ENCODE measurements around the gene GABBR2.

Gene GABBR2

GRCh38 chr9:98708933-98709911, at the start of gene GABBR2:
Gene GABBR2, minus strand, starts transcription at chr9:98708935. Its CDS starts 198 bp downstream, at chr9:98708737.
- DNase-seq (ENCODE audit: low read depth in 3 of 3) = no peak

DNA sequence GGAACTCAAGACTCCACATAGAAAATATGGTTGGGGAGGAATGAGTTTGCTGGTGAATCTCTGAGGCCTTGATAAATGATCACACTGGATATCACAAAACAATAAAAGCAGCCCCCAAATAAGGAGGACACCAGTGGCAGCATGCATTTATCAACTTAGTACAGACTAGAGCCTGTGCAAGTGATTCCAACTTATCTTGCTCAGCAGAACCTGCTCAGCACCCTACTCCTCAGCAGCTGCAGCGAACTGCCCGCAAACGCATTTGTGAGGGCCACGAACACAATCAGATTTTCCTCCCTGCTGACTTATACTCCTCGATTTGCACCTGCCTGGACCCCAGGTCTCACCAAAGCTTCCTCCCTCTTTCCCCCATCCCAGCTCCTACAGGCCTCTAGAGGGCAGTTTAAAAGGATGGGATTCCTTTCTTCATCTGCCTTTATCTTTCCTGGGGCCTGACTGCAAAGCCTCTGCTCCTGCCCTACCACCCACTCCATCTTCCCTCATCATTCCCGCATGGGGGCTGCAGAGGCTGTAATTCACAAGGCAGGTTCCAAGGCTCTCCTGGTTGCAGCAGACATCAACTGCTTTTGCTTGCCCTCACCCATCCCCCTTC, 46.4 kb upstream of the GABBR2 start:
- DNase-seq (ENCODE audit: low read depth in 3 of 3) = no peak

GRCh38 chr9:98751210-98751609, 42.5 kb upstream of the GABBR2 start:
- DNase-seq (ENCODE audit: low read depth in 3 of 3) = no peak

- DNase-seq (ENCODE audit: low read depth in 3 of 3) = no peak
Measured at GRCh38 chr9:98750364-98751060, 41.8 kb upstream of the GABBR2 start.

DNA sequence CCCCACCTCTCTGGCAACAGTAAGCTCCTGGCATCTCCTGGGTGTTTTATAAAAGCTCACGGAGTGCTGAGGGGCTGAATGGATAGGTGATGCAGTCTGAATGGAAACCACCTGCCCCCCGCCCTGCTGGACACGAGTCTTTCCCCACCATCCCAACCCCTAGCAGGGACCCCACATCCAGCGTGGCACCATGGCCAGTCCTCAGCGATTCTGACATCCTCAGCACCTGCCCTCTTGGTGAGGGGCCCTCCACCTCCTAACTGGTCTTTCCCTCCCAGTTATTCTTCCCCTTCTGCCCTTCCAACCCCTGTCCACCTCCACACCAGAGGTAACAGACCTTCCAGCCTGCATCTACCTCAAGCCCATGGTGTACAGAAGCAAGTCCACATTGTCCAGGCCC, 38.7 kb upstream of the GABBR2 start:
- no peak for DNase-seq (ENCODE audit: low read depth in 3 of 3)

- no peak for DNase-seq (ENCODE audit: low read depth in 3 of 3)
Measured at GRCh38 chr9:98745470-98745869, 36.7 kb upstream of the GABBR2 start.

- DNase-seq (ENCODE audit: low read depth in 3 of 3) = no peak
Measured at GRCh38 chr9:98743818-98744611, 35.3 kb upstream of the GABBR2 start.

DNA sequence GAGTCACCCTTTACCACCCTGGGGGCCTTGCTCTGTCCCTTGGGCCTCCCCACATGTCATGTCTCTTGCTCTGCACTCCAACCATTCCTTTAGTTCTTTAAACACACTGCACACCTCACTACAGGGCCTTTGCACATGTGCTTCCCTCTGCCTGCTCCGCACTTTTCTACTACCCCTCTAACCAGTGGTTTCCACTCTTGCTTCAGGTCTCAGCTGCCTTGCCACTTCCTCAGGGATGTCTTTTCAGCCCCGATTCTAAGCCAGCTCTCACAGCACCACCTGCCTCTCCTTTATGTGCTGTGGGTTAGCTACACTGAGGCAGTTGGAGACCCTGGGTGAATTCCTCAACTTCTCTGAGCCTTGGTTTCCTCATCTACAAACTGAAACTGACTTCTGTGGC, 34.6 kb upstream of the GABBR2 start:
- DNase-seq (ENCODE audit: low read depth in 3 of 3) = no peak

DNA sequence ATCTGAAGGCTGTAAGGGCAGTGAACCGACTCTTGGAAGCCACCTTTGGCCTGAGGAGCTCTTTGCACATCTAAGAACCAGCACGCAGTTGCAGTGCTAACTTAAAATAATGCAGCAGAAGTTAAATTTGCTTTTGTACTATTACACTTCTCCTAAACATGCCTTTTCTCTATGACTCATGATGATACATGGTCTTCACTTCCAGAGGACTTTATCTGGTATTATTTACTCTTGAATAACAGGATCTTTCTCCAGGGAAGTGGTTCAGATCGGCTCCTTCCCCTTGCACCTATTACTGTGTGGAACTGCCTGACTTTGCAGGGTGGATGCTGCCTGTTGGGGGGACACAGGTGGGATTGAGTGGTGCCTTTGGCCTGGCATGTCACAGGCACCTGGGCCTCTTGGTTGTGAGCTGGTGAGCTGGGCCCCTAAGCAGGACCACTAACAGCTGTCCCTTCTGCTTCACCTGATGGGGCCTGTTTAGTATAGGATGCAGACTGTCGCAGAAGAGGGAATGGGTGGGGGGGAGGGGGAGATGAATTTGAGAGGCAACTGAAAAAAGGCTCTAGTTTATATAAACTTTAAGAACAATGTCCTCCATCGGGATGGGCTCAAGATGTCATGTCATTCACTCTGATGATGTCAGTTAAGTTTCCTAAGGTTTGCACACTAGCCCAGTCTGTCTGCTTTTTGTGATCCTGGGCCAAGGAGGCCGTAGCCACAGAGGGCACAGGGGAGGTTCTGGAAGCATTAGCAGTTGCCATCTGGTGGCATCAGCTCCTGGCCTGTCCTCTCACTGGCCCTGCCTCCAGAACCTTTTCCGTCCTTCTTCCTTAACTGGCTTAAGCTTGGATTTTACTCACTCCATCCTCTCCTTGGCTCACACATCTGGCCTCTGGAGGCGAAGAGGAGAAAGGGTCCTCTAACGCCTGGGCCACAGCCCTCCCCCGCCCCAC, 33.9 kb upstream of the GABBR2 start:
- no peak for DNase-seq (ENCODE audit: low read depth in 3 of 3)

GRCh38 chr9:98740226-98740881, 31.6 kb upstream of the GABBR2 start:
- DNase-seq (ENCODE audit: low read depth in 3 of 3) = no peak

DNA sequence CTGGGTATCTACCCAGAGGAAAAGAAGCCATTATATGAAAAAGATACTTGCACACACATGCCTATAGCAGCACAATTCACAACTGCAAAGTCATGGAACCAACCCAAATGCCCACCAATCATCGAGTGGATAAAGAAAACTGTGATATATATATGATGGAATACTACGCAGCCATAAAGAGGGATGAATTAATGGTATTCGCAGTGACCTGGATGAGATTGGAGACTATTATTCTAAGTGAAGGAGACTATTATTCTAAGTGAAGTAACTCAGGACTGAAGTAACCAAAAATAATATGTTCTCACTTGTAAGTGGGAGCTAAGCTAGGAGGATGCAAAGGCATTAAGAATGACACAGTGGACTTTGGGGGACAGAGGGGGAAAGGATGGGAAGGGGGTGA, 30.0 kb upstream of the GABBR2 start:
- DNase-seq (ENCODE audit: low read depth in 3 of 3) = no peak

- DNase-seq (ENCODE audit: low read depth in 3 of 3) = no peak
Measured at GRCh38 chr9:98736226-98736625, 27.5 kb upstream of the GABBR2 start.

GRCh38 chr9:98732801-98733200, 24.1 kb upstream of the GABBR2 start:
- no peak for DNase-seq (ENCODE audit: low read depth in 3 of 3)

DNA sequence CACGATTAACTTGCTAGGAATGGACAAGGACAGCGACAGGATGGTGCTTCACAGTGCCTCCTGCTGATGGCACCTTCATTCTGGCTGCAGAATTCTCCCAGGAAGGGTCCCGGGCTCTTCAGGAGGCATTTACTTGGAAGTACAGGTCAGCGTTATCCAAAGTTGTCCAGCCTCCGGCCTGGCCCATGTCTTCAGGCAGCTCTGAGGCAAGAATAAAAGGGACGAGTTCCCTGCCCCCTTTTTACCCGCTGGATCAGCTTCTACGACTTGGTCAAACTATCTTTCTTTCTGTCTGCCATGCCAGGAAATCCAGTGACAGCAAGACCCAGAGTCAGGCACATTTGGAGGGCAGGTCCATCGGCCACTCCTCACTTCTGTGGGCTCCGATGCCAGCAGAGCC, 23.4 kb upstream of the GABBR2 start:
- no peak for DNase-seq (ENCODE audit: low read depth in 3 of 3)

- DNase-seq (ENCODE audit: low read depth in 3 of 3) = no peak
Measured at GRCh38 chr9:98730871-98731270, 22.1 kb upstream of the GABBR2 start.

- DNase-seq (ENCODE audit: low read depth in 3 of 3) = no peak
Measured at GRCh38 chr9:98728500-98728899, 19.8 kb upstream of the GABBR2 start.

GRCh38 chr9:98727428-98727827, 18.7 kb upstream of the GABBR2 start:
- no peak for DNase-seq (ENCODE audit: low read depth in 3 of 3)

DNA sequence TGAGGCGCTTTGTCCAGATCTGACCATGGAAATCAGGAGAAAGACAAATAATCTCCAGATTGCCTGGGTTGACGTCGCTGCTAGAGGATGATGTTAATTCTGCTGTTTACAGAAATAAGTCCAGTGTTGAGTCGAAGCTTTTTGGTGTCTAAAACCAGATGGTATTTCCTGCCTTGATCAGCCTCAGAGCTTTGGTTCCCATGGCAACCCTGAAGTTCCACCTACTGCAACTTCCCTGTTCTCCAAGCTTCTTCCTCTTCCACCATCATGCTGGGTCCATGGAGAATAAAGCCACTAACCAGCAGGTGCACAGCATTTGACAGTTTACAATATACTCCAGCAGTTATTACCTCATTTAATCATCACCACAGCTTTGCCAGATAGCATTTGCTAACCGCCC, 18.0 kb upstream of the GABBR2 start:
- no peak for DNase-seq (ENCODE audit: low read depth in 3 of 3)

- DNase-seq (ENCODE audit: low read depth in 3 of 3) = no peak
Measured at GRCh38 chr9:98724810-98725530, 16.2 kb upstream of the GABBR2 start.
